Transverse colon (tissue), 4 donors: Measurements from ENCODE around the gene RNF11. TPM values are rescaled to one million over a fixed set of nuclear protein-coding genes. Genes with fewer than 3 reads are reported as not detected.

ENCODE experiments used
- DNase-seq: peaks from one replicate; pipeline ENCODE4 v3.0.0-alpha.2; 2019
- H3K27ac ChIP-seq, 4 donors: fragments of 200-600 bp; sonication (generic); 2 replicates each; pipeline ENCODE4 v1.5.1; 2016 to 2018; ENCODE audit warnings: inconsistent platforms in 4 of 4
- H3K27me3 ChIP-seq: fragments of 200-600 bp; sonication (generic); 2 replicates; pipeline ENCODE4 v1.5.1; 2017; ENCODE audit warnings: inconsistent platforms
- H3K36me3 ChIP-seq, 4 donors: fragments of 200-600 bp; sonication (generic); 2 replicates each; pipeline ENCODE4 v1.5.1; 2017 to 2019; ENCODE audit warnings: inconsistent platforms in 4 of 4
- H3K4me1 ChIP-seq, 4 donors: fragments of 200-600 bp; sonication (generic); 2 replicates each; pipeline ENCODE4 v1.5.1; 2017 to 2020; ENCODE audit warnings: inconsistent platforms in 4 of 4
- H3K4me3 ChIP-seq, 4 donors: fragments of 200-600 bp; sonication (generic); 1 replicate in 1 of 4; 2 replicates in 3 of 4; pipeline versions ENCODE4 v1.5.1 to v1.6.1; 2017 to 2019; ENCODE audit warnings: inconsistent platforms in 4 of 4
- H3K9me3 ChIP-seq, 2 donors: fragments of 200-600 bp; sonication (generic); 2 replicates each; pipeline ENCODE4 v1.5.1; 2017 to 2019; ENCODE audit warnings: inconsistent platforms in 2 of 2
- CTCF ChIP-seq, 5 experiments: fragments of 200-600 bp in 3 of 5; fragments of 450-650 bp in 2 of 5; sonication (generic) in 3 of 5; IDR thresholded peaks; 1 replicate in 2 of 5; 2 replicates in 3 of 5; pipeline ENCODE4 v1.5.1; 2016 to 2017; ENCODE audit warnings: antibody characterized with exemption in 5 of 5, inconsistent platforms in 3 of 5, mild to moderate bottlenecking in 2 of 5, moderate library complexity in 1 of 5
- EP300 ChIP-seq: sonication (generic); formaldehyde crosslinking; IDR thresholded peaks from one replicate; pipeline ENCODE4 v1.6.1; 2017; ENCODE audit warnings: antibody characterized with exemption, low read depth
- POLR2A ChIP-seq: fragments of 450-650 bp; IDR thresholded peaks from one replicate; pipeline ENCODE4 v1.6.1; 2016; ENCODE audit warnings: antibody characterized with exemption, mild to moderate bottlenecking, moderate library complexity
- POLR2AphosphoS5 ChIP-seq, 3 donors: sonication (generic); formaldehyde crosslinking; IDR thresholded peaks; one replicate each; pipeline ENCODE4 v1.6.1; 2016; ENCODE audit warnings: antibody characterized with exemption in 3 of 3
- WGBS, 2 donors: methylation state at CpG; one replicate each; pipeline ENCODE4 v1.1.5; 2018; ENCODE audit warnings: low coverage in 1 of 2; 5-methylcytosine and 5-hydroxymethylcytosine counted together
- in situ Hi-C, 4 donors: fragments of 200-750 bp; cut with MboI; loops; one replicate each; pipeline versions ENCODE4 v1.15.0 to v1.15.1; 2017; ENCODE audit warnings: low sequenced_read_pairs in 3 of 4, low pct_ligation_motif_present in 1 of 4, low pct_unique_long_range_greater_than_20kb in 1 of 4
- intact Hi-C: fragments of 100-400 bp; cut with DNase I; formaldehyde crosslinking; loops from one replicate; pipeline ENCODE4 v1.15.1; 2023; ENCODE audit warnings: low total_unique reads
- total RNA-seq, 4 donors: library from RNA; depleted of rRNA; stranded (reverse); fragments of >200 nt; gene quantifications; one replicate each; pipeline ENCODE4 v1.1.0, GENCODE V29; 2016

RNF11 gene
- total RNA-seq, 4 donors from 2014 or later: 34.8 to 72.5 (median 52.8) TPM

- Histone ChIP-seq H3K36me3 (no peaks in the 10 kb centered on the region), H3K27me3 (no peaks in the 10 kb centered on the region), H3K4me1 (peaks cover 10 to 13% (median 11%) of the 10 kb centered on the region in 4 donors), H3K4me3 (peak overlapping the region; percentile 7 to 42 (median 26)), H3K9me3 (no peaks in the 10 kb centered on the region), H3K27ac (peak overlapping the region in 1 of 4 donors; percentile 43)
- in situ Hi-C loops (loop anchor here in 1 of 4 donors (10.0 kb wide), 1 partner anchor 102 kb away; no protein-coding TSS in a partner anchor), intact Hi-C loops (loop anchor here (10.0 kb wide), 1 partner anchor 102 kb away; no protein-coding TSS in a partner anchor)
- 25 to 56% methylated on average over 3 to 32 of the region's 33 CpGs for WGBS, 2 donors
- TF ChIP-seq POLR2AphosphoS5 (IDR thresholded peaks at IDR 0.05): peak in 1 of 3 donors; percentile 19
- TF ChIP-seq EP300: no peak
- TF ChIP-seq POLR2A: no peak
- peak; percentile 94 to 98 (median 97) for TF ChIP-seq CTCF (IDR thresholded peaks at IDR 0.05)
- peak; percentile 88 for DNase-seq
Observed at GRCh38 chr1:51296383-51297357, 60.6 kb downstream of the RNF11 start.

- Histone ChIP-seq H3K9me3 (no peaks in the 10 kb centered on the region), H3K27ac (peak overlapping the region in 2 of 4 donors; percentile 16 to 43), H3K36me3 (no peaks in the 10 kb centered on the region), H3K4me3 (peak overlapping the region in 3 of 4 donors; percentile 24 to 42 (median 28)), H3K4me1 (peaks cover 10 to 13% (median 11%) of the 10 kb centered on the region in 4 donors), H3K27me3 (no peaks in the 10 kb centered on the region)
- in situ Hi-C loops (loop anchor here in 1 of 4 donors (10.0 kb wide), 1 partner anchor 103 kb away; no protein-coding TSS in a partner anchor), intact Hi-C loops (loop anchor here (10.0 kb wide), 1 partner anchor 103 kb away; no protein-coding TSS in a partner anchor)
- TF ChIP-seq POLR2A (no peak), EP300 (no peak), POLR2AphosphoS5 (IDR thresholded peaks at IDR 0.05) (peak in 1 of 3 donors; percentile 30), CTCF (IDR thresholded peaks at IDR 0.05) (no peak)
- 82 to 90% methylated on average over 11 to 25 of the region's 25 CpGs for WGBS, 2 donors
- DNase-seq: peak; percentile 42
Observed at GRCh38 chr1:51297401-51298321, 61.6 kb downstream of the RNF11 start.

- WGBS, 2 donors: 92% methylated on average over 4 of the region's 4 CpGs; no CpG with 5 or more reads in 1 of the 2 donors
- H3K4me3 ChIP-seq: no peak overlapping the region
- TF ChIP-seq POLR2A: no peak
- TF ChIP-seq POLR2AphosphoS5 (IDR thresholded peaks at IDR 0.05): no peak
- no peak for TF ChIP-seq CTCF (IDR thresholded peaks at IDR 0.05)
- no peak for TF ChIP-seq EP300
- H3K27ac ChIP-seq: no peak overlapping the region
- no peak for DNase-seq
- H3K36me3 ChIP-seq: no peaks in the 10 kb centered on the region
- peaks cover 10 to 13% (median 11%) of the 10 kb centered on the region in 4 donors for H3K4me1 ChIP-seq
- H3K27me3 ChIP-seq: no peaks in the 10 kb centered on the region
- in situ Hi-C loops (loop anchor here in 1 of 4 donors (10.0 kb wide), 1 partner anchor 104 kb away; no protein-coding TSS in a partner anchor), intact Hi-C loops (loop anchor here (10.0 kb wide), 1 partner anchor 104 kb away; no protein-coding TSS in a partner anchor)
- H3K9me3 ChIP-seq: no peaks in the 10 kb centered on the region
Observed at GRCh38 chr1:51298322-51298705, 62.2 kb downstream of the RNF11 start.
